Measurements from ENCODE around the gene RFX2.

DNA sequence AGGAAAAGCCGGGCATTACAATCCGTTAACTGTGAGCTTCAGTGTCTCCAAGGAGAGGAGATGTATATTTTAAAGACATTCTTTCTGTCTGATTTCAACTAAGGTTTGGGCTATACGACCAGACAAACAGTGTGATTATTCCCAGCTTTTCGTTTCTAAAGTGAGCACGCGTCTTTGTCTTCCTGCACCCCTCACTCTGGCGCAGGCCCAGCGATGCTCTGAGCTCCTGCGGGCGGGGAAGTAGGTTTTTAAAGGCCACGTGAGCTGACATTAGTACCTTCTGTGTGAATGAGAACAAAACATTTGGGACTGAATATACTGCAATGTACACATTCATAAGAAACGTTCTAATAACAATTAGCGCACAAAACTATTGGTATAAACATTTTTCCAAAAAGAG lies 117.1 kb downstream of the RFX2 start:
- TF ChIP-seq POLR2A (IDR thresholded peaks at IDR 0.05) (no peak), CTCF (IDR thresholded peaks at IDR 0.05) (no peak)
